Frontal cortex (tissue), 4 donors: ENCODE measurements around the gene RASSF8. TPM values are rescaled to one million over a fixed set of nuclear protein-coding genes. Genes with fewer than 3 reads are reported as not detected.
A peak's percentile ranks its signal among the peaks of the same experiment; 100 is the strongest.
"Not testable (repeated sequence)": the region's sequence is repeated elsewhere in the genome, so short reads cannot be mapped to it uniquely, and the experiment has no call there.

Experiments used
- DNase-seq, 2 donors: peaks; one replicate each; pipeline ENCODE4 v3.0.0; 2012; ENCODE audit warnings: low spot score in 2 of 2
- FAIRE-seq: peaks from 2 replicates; lab custom pipeline; 2012; peaks lifted over from hg19 to GRCh38; lab: Jason Lieb, UNC
- total RNA-seq: library from RNA; depleted of rRNA; stranded (reverse); fragments of >200 nt; gene quantifications from one replicate; pipeline ENCODE4 v1.2.3, GENCODE V29; 2014
- donor health status: control.
- donor health status: control.
- donor health status: control.

RASSF8 gene
- total RNA-seq, 1 donor from 2014 or later, result 19.2 TPM

DNA sequence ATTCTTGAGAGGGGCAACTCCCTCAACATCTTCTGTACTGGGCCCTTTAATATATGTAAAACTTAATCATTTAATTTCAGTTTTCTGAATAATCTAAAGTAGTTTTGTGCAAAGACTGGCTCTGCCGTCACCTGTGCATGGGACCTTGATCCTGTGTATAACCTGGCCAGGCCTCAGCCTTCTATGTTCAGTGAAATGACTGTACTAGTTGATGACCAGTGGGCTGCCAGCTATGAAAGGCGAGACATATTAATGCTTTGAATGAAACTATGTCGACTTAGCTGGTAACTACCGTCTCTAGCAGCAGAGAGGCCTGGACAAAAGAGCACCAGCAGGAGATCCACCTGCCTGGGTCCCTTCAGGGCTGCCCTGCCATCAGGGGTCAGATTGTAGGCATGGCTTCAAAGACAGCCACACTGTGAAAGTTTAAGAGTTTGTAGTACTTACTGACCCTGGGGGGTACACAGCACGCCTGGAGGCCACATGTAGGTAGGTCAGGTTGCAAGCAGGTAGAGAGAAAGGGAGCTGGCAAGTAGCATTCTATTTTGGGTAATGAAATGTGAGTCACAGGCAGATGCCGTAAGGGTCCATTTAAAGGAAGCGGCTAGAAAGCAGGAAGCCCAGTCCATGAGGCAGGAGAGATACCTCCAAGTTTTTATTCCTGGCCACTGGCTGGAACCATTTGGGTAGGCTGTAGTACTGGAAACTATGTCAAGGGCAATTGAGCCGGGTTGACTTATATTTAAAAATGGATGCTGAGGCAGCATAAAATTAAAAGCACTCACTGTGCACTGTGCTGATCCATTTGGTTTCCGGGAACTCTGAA, 89.1 kb downstream of the RASSF8 start:
- DNase-seq (no peak), FAIRE-seq (no peak)

DNA sequence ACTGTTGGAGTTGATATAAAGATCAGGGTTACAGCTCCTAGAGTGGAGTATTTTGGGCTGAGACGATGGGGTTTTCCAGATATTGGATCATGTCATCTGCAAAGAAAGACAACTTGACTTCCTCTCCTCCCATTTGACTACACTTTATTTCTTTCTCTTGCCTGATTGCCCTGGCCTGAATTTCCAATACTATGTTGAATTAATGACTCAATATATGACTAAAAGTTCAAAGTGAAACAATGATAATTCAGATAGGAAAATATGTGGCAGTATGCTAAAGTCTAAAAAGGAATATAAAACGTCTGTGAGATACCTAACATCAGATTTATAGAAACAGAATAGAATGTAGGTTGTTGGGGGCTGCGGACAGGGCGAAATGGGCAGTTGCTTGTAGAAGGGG, 94.2 kb downstream of the RASSF8 start:
- FAIRE-seq, result no peak

DNA sequence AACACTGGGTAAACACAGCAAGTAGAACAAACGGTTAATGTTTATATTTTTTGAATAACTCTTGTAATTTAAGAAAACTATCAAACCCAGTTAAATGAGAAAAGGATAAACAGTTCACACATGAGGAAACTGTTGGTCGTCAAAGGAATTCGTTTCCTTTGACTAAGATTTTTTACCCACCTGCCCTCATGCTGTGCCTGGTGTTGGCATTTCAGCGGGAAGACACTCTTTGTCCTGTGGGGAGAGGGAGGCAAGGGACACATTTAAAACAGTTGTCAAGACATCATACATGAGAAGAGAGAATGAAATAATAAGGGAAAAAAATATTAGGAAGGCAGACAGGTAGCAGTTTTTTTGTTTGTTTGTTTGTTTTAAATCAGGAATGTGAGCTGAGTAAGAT, 95.9 kb downstream of the RASSF8 start:
- no peak for FAIRE-seq
- no peak for DNase-seq

More for the DNA sequence above, 94.2 kb downstream of the RASSF8 start:
- DNase-seq, result no peak

DNA sequence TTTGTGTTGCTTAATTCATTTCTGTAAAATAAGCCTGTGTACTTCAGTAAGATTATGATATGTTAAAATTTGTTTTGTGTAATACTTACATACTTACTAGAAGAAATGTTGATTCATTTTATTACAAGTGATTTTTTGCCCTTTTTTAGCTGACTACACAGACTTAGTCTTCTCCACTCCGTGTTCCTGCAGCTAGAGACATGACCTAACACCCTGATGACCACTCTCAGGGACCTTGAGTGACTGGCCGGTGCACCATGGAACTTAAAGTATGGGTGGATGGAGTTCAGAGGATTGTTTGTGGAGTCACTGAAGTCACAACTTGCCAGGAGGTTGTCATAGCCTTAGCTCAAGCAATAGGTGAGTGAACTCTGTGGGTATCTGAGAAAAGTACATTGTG, 96.6 kb downstream of the RASSF8 start:
- DNase-seq (no peak), FAIRE-seq (no peak)

DNA sequence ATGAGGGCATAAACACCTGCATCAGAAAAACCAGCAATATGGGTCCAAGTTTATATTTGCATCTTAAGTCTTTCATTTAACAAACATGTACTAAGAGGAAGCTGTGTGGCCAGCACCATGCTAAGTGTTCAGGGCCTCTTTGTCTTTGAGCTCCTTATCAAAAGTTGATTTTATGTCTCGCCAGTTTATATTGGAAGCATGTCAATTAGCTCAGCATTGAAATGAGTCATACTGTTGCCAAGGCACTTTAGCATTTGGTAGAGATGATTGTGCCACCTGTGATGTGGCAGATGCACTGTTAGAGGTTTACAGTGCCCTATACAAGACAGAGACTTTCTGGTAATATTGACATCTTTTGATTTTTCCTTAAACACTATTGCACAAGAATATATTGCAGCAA, 97.9 kb downstream of the RASSF8 start:
- FAIRE-seq, result no peak
- peak in 1 of 2 donors; percentile 18 for DNase-seq

DNA sequence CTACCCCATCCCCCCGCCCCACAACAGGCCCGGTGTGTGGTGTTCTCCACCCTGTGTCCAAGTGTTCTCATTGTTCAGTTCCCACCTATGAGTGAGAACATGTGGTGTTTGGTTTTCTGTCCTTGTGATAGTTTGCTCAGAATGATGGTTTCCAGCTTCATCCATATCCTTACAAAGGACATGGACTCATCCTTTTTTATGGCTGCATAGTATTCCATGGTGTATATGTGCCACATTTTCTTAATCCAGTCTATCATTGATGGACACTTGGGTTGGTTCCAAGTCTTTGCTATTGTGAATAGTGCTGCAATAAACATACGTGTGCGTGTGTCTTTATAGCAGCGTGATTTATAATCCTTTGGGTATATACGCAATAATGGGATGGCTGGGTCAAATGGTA, 98.8 kb downstream of the RASSF8 start:
- FAIRE-seq, DNase-seq: not testable (repeated sequence)

DNA sequence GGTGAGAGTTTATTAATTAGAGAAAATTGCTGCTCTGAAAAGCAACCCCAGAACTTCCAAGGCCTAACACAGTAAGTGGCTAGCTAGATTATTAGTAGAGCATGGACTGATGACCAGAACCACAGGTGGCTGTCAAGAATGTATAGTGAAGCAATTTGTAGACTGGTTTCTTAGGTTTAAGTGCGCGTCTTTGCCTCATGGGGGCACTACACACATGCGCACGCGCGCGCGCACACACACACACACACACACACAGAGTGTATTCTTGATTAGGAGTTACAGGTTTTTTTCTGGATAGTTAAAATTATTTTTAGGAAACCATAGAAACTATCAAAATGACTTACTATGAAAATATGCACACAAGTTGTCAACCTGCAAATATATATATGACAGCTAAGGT, 99.8 kb downstream of the RASSF8 start:
- FAIRE-seq, result no peak
- no peak for DNase-seq

DNA sequence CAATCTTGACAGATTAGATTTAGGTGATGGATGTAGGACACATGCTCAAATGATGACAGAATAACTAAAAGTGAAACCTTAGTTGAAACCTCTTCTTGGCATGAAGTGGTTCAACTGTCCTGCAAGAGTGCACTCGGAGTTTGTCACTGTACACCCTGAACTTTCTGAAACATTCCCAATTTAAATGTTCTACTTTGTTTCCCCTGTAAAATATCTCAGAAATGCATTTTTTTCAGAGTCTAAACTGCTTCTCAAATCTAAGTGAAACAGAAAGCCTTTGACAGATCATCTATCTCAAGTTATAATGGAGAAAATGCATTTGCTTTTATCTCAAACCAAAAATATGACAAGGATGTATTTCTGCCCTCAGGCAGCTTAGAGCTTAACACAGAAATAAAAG, 100.3 kb downstream of the RASSF8 start:
- no peak for FAIRE-seq
- DNase-seq, result no peak

DNA sequence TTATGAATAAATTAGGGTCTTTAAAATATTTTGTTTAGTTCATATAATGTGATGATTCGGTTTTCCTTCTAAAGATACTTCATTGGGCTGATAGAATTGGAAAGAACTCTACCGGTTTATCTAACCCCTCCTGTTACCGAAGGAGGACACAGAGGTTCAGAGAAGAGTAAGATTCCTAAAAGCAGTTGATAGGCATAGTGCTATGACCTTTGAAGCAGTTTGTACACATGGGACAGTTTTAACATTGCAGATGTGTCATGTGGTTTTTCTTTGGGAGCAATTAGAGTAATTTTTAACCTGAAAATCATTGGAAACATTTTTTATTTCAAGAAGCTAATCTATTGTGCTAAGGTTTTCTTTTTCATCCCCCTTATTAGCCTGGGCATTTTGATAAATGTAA, 103.5 kb downstream of the RASSF8 start:
- DNase-seq, result no peak

DNA sequence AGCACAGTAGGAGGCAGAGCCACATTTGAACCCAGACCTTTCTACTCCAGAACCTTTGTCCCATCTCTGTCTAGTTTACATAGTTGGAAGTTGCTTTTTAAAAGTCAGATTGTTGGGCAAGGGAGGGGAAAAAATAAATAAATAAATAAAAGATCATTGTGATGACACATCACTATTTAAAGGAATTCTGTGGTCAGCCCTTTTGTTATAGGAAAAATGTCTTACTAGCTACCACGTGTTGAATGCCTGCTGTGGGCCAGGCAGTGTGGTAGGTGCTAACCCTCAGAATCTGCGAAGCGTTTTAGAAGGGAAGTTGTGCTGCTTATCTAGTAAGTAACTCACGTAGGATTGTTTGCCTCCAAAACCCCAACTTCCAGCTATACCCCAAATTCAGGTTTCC, 104.1 kb downstream of the RASSF8 start:
- DNase-seq, result no peak
- no peak for FAIRE-seq

More for the DNA sequence above, 103.5 kb downstream of the RASSF8 start:
- FAIRE-seq, result no peak

DNA sequence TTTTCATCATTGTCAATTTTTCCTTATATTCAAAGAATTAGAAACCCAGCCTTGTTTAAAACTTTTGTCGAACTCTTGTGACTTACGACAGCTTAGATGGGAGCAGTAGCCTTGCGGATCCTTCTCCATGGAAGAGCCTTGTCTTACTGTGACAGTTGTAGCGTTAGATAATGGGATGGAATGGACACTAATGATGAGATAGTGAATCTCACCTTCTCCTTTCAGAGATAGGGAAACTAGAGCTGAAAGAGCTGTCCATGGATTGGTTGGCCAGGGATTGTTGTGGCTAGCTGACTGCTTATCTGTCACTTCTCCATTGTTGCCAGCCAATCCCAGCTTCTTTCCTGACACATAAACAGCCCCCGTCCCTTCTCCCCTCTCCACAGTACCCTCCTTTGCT, 107.0 kb downstream of the RASSF8 start:
- DNase-seq (no peak), FAIRE-seq (no peak)

DNA sequence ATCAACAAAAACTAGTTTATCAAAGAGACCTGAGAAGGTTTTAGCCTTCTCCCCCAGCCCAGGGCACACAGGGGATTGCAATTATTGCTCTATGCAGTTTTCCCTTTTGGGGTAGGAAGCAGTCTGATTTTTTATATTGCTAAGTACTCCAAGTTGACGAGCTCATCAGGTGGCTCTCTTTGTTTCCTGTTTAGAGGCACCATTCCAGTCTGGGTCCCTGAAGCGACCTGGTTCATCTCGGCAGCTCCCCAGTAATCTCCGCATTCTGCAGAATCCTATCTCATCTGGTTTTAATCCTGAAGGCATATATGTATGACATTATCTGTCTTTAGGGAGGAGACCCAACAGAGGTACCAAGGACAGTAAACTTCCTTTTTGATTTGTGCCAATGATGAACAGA, 110.0 kb downstream of the RASSF8 start:
- FAIRE-seq, result no peak
- DNase-seq, result no peak

DNA sequence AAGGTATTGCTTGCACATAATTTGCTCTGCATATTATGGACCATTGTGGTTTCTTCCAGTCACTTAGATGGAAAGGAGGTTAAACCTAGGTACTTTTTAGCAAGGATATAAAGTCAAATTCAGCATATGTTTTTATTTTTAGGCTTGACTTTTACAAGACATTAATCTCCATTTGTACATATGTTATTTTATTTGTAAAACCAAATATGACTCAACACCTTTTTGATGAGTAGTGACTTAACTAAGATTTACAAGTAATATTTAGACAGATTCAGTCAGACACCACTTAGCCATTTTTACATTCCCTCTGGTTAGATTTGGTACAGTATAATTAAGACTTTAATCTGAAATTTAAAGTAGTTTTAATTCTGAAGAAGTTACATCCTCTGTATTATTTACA, 111.3 kb downstream of the RASSF8 start:
- FAIRE-seq, result peak; percentile 65
- no peak for DNase-seq

DNA sequence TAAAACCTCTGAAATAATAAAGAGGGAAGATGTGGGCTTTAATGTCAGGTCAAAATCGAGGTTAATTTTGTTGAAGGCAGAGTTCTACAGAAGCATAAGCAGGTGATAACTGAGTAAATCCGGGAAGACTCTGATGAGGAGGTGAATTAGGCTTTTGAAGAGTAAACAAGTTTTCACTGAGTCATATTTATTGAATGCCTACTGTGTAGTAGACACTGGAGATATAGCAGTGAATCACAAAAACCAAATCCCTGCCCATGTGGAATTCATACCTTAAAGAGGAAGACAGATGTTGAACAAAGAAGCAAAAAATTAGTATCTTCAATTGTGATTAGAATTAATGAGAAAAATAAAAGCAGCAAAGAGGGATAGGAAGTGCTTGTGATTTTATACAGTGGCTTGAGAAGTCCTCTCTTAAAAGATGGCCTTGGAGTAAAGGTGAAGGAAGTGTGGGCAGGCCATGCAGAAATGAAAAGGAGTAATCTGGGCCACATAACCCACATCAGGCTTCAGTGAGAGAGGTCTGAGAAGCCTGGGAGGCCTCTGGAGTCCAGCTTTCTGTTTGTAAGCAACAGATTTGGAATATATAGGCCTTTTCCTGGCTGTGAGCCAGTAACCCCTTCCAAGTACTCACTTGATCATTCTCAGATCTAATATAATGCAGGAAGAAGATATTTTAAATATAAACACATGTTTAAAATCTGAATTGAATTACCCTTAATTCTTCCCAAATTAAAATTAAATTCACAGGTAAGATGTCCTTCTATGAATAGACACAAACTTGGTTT, 119.6 kb downstream of the RASSF8 start:
- FAIRE-seq, result no peak
- DNase-seq, result no peak

DNA sequence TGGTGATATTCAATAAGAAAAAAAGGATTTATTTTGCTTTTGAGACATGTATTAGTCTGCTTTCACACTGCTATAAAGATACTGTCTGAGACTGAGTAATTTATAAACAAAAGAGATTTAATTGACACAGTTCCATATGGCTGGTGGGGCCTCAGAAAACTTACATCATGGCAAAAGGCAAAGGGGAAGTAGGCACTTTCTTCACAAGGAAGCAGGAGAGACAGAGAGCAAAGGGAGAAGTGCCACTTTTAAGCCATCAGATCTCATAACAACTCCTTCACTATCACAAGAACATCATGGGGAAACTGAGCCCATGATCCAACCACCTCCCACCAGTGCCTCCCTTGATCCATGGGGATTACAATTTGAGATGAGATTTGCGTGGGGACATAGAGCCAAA, 122.4 kb downstream of the RASSF8 start:
- DNase-seq (no peak), FAIRE-seq (no peak)

DNA sequence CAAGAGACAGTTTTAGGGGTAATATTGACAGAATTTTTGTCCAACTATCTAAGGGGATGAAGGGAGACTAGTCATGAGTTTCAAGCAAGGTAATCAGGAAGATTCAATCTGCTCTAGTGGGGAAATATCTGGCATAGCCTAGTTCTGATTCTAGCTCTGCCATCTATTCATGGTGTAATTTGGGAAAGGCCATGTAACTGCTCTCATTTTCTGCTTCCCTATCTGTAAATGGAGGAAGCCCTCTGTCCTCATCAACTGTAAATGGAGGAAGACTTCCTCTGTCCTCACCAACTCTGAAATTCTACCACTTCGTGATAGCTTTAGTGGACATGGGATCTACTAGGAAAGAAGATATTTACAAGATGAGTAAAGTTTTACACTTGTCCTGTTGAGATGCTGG, 128.5 kb downstream of the RASSF8 start:
- no peak for DNase-seq
- FAIRE-seq, result no peak

DNA sequence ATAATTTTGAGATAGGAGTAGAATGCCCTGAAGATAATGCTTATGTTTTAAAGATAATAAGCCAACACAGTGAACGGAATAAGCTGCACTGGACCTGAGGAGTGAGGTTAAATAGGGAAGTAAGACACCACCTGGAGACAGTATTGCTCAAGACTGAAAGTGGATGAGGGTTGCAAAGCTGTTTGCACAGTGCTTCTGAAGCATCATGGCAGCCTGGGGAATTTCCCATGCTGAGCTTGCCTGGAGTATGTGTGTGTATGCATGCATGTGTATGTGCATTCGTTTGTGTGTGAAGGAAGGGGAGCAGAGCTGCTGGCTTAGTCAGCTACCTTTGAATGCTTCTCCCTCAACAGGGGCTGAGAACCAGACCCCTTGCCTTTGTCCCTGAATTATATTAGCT, 130.5 kb downstream of the RASSF8 start:
- FAIRE-seq, result no peak
- DNase-seq, result no peak

DNA sequence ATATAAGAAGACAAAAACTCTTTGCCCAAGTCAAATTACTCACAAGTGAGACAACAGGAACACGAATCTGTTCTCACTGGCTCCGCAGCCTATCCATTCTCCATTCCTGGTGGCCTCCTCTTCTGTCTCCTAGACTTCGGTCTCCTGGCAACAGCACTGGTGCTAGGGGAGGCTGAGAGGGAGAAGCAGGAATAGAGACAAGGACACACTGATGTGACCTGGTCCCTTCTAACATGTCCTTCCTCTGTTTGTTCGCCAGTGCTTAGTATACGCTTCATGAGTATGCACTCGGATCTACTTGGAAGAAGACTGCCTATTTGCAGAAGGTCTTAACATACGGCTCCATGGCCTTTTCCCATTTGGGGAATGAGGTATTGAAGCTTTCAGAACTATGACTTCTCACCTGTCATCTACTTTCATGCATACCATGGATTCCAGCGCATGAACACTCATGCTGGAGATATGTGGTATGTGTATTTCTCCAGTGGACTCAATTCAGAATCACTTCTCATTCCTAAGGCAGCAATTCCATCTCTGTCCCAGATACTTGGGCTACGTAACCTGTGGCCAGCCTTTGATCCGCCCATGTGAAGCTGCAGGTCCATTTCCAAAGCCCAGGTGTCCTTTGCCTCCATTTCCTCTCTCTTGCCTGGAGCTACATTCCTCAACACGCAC, 132.5 kb downstream of the RASSF8 start:
- FAIRE-seq (no peak), DNase-seq (no peak)

DNA sequence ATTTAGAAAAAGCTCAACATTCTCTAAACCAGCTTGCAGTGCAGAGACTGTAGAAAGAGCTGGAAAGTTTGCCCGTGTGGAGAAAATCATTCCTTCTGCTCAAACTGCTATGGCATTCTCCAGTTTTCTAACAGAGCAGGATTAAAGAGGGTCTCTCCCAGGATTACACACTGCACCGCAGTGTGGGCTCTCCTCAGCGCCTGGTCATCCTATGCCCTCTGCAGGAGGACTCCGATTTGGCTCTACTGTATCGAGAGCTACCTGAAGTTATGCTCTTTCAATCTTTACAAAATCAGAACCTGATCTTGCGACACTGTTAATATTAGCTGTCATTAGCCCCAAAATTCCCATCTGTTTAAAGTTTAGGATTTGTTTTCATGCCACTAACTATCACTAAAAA, 133.3 kb downstream of the RASSF8 start:
- DNase-seq, result no peak
- no peak for FAIRE-seq

DNA sequence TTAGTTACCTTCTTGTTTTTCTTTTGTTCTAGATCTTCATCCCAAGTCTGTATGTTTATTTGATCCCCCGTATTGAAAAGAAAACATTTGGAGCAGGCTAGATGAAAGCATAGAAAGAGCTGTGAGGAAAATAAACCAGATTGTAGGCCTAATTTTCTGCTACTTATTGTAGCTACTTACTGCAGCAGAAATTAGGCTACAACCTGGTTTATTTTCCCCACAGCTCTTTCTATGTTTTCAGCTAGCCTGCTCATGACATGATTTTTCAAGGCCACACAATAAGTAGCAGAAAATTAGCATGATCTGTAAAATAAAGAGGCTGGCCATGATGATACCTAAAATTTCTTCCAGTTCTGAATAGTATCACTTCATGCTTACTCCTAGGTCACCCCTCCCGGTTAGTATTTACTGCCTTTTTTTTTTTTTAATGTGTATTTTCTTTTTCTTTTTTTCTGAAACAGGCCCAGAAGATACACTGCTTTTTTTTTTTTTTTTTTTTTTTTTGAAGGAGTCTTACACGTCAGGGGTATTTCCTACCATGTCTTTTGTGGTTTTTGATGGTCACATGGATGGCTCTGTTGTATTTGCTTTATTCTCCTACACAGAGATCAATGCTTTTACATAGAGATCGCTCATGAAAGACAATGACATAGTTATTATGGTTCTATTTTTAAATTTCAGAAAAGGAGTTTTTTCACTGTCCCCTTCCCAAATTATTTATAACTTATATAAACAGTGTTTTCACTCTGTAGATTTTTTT, 134.0 kb downstream of the RASSF8 start:
- DNase-seq (no peak), FAIRE-seq (no peak)
